ENCODE results near the gene KRT36.

DNA sequence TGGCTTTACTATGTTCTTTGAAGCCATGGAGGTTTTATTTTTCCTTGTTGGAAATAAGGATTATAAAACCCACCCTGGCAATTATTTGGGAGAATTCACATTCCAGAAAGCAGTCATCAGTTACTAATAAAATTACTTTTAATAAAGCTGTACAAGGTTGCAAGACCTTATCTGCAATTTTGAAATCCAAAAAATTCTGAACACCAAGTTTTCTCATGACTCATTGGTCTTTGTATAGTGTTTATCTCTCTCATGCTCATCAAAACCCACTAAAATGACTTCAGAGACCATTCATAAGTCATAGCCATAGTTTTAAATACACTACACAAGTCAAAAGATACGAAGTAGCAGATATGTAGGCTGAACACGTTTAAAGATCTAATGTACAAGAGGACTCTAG, 42.9 kb downstream of the KRT36 start:
- TF ChIP-seq, protein P1, sequence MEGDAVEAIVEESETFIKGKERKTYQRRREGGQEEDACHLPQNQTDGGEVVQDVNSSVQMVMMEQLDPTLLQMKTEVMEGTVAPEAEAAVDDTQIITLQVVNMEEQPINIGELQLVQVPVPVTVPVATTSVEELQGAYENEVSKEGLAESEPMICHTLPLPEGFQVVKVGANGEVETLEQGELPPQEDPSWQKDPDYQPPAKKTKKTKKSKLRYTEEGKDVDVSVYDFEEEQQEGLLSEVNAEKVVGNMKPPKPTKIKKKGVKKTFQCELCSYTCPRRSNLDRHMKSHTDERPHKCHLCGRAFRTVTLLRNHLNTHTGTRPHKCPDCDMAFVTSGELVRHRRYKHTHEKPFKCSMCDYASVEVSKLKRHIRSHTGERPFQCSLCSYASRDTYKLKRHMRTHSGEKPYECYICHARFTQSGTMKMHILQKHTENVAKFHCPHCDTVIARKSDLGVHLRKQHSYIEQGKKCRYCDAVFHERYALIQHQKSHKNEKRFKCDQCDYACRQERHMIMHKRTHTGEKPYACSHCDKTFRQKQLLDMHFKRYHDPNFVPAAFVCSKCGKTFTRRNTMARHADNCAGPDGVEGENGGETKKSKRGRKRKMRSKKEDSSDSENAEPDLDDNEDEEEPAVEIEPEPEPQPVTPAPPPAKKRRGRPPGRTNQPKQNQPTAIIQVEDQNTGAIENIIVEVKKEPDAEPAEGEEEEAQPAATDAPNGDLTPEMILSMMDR (optimal IDR thresholded peaks at IDR 0.05 in 1 of 3, IDR thresholded peaks at IDR 0.05 in 1 of 3, conservative IDR thresholded peaks at IDR 0.05 in 1 of 3; ENCODE audit: extremely low read depth in 1 of 3, insufficient read depth in 2 of 3, low read length in 3 of 3) = no peak
- TF ChIP-seq EZH2 (IDR thresholded peaks at IDR 0.05; ENCODE audit: low read length) = no peak
